Kidney (tissue), 14 donors: ENCODE data around the gene ZBTB16. TPM values are rescaled to one million over a fixed set of nuclear protein-coding genes. Genes with fewer than 3 reads are reported as not detected.
A peak's percentile ranks its signal among the peaks of the same experiment; 100 is the strongest.

Source experiments
- DNase-seq, 5 donors: peaks; one replicate each; pipeline ENCODE4 v3.0.0-alpha.2; 2013 to 2020
- FAIRE-seq: peaks from 2 replicates; lab custom pipeline; 2012; peaks lifted over from hg19 to GRCh38; lab: Jason Lieb, UNC
- H3K27ac ChIP-seq, 2 donors: one replicate each; pipeline ENCODE4 v1.7.0; 2013; ENCODE audit warnings: low read depth in 2 of 2, low read length in 2 of 2, inconsistent platforms in 1 of 2
- H3K27me3 ChIP-seq: one replicate; pipeline ENCODE4 v1.7.1; 2013; ENCODE audit warnings: low read length, inconsistent platforms; ENCODE audit not compliant: control insufficient read depth, insufficient read depth
- H3K36me3 ChIP-seq, 3 donors: one replicate each; pipeline versions ENCODE4 v1.7.0 to v1.7.1; 2013; ENCODE audit warnings: low read length in 3 of 3, control low read depth in 1 of 3, inconsistent platforms in 1 of 3; ENCODE audit not compliant: insufficient read depth in 3 of 3, control insufficient read depth in 2 of 3
- H3K4me1 ChIP-seq, 3 donors: one replicate each; pipeline versions ENCODE4 v1.7.0 to v1.7.1; 2013; ENCODE audit warnings: low read length in 3 of 3, inconsistent platforms in 1 of 3, low read depth in 1 of 3; ENCODE audit not compliant: control insufficient read depth in 2 of 3, insufficient read depth in 2 of 3
- H3K4me3 ChIP-seq, 3 donors: one replicate each; pipeline versions ENCODE4 v1.7.0 to v1.8.1; 2013; ENCODE audit warnings: low read length in 3 of 3, control low read depth in 1 of 3, inconsistent platforms in 1 of 3
- H3K9ac ChIP-seq, 3 donors: one replicate each; pipeline versions ENCODE4 v1.7.0 to v1.7.1; 2013; ENCODE audit warnings: low read length in 3 of 3, control low read depth in 1 of 3, inconsistent platforms in 1 of 3
- H3K9me3 ChIP-seq, 3 donors: one replicate each; pipeline versions ENCODE4 v1.7.0 to v1.7.1; 2013; ENCODE audit warnings: low read length in 3 of 3, control low read depth in 1 of 3, inconsistent platforms in 1 of 3; ENCODE audit not compliant: control insufficient read depth in 2 of 3, insufficient read depth in 1 of 3
- CTCF ChIP-seq: IDR thresholded peaks from 3 replicates; pipeline ENCODE4 v1.5.1; 2012; ENCODE audit warnings: mild to moderate bottlenecking, moderate library complexity, borderline replicate concordance; ENCODE audit not compliant: insufficient read depth; ENCODE audit errors: extremely low read depth
- intact Hi-C: fragments of 100-400 bp; cut with DNase I; formaldehyde crosslinking; loops from one replicate; pipeline ENCODE4 v1.11.1; 2022
- polyA plus RNA-seq: library from polyadenylated mRNA; stranded (reverse); fragments of 350-450 nt; fragmentation: Illumina TruSeq; extraction: RNeasy Lipid Tissue Mini Kit (QIAGEN cat#74804); gene quantifications from one replicate; pipeline ENCODE4 v1.2.3, GENCODE V29; 2014; ENCODE audit warnings: low read depth, low replicate concordance; ENCODE audit not compliant: insufficient read depth
- total RNA-seq: library from RNA; stranded (reverse); fragmentation: NEBNext Ultra II Directional; extraction: Animal tissue kit (Norgen Biotek cat#: 25700); gene quantifications from one replicate; pipeline ENCODE4 v1.2.1, GENCODE V29; 2021
- donor health status: control.
- donor health status: control.
- donor health status: control.
- donor health status: control.
- donor health status: control.
- donor health status: DM: yes; HTN: yes; CAD: no.
- donor health status: Normal renal cell carcinoma (clear cell type).

ZBTB16 gene
- total and polyA plus RNA-seq, 2 donors from 2014 or later = 2.5 to 126 TPM

DNA sequence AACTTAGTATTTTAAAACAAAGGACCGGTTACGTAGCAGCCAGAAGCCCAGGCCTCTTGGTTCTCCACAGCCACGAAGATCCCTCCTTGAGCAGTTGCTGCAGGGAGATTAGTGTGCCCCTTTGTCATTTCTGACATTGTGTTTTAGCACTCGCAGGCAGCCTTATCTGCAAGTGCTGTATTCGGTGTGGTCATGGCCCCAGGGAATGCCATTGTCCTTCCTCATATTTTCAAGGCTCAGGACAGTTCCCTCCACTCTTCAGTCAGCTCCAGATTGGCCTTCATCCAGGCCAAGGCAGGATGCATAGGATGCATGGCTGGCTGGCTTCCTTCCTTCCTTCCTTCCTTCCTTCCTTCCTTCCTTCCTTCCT, 88.5 kb downstream of the ZBTB16 start:
- no peak overlapping the region for H3K9ac ChIP-seq
- no peaks in the 10 kb centered on the region for H3K27me3 ChIP-seq
- no peak overlapping the region for H3K4me3 ChIP-seq
- H3K36me3 ChIP-seq = no peaks in the 10 kb centered on the region
- DNase-seq = no peak
- no peak for TF ChIP-seq CTCF
- H3K4me1 ChIP-seq = peaks cover 4 to 35% (median 33%) of the 10 kb centered on the region in 3 donors
- FAIRE-seq = no peak
- intact Hi-C loops = no loop called here
- H3K27ac ChIP-seq = peak overlapping the region; percentile 3 to 63
- H3K9me3 ChIP-seq = no peaks in the 10 kb centered on the region

DNA sequence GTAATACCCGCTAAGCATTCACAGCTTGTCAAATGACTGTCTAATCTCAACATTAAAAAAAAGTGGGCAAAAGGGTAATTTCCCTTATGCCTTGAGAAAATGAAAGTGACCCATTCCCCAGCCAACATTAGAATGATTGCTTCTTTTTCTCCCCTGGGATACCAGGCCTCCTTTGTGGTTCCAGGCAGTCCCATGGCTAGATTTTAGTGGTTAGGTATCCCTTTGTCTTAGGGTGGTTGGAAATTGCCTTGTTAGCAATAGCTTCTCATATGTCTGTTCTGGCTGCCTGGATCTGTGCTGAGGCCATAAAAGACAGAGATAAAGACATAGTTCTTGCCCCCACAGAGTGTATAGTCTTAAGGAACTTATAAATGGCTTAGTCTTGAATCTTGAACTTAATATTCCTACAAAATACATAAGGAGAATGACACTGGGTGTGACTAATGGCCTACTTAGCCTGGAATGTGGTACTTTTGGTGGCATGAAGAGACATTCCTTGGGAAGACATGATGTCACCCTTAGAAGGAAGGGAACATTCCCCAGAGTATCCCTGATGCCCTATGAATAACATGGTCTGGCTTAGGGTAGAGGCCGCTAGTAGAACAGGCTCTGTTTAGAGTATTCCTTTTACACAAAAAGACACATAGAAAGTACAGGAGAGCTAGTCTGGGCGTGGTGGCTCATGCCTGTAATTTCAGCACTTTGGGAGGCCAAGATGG, 90.3 kb downstream of the ZBTB16 start:
- FAIRE-seq (no peak), DNase-seq (no peak)
- TF ChIP-seq CTCF = no peak
- no peaks in the 10 kb centered on the region for H3K27me3 ChIP-seq
- H3K4me1 ChIP-seq = peaks cover 0 to 38% (median 27%) of the 10 kb centered on the region in 3 donors
- no peak overlapping the region for H3K4me3 ChIP-seq
- H3K36me3 ChIP-seq = no peaks in the 10 kb centered on the region
- H3K9ac ChIP-seq = no peak overlapping the region
- H3K9me3 ChIP-seq = no peaks in the 10 kb centered on the region
- H3K27ac ChIP-seq = no peak overlapping the region
- intact Hi-C loops = no loop called here

DNA sequence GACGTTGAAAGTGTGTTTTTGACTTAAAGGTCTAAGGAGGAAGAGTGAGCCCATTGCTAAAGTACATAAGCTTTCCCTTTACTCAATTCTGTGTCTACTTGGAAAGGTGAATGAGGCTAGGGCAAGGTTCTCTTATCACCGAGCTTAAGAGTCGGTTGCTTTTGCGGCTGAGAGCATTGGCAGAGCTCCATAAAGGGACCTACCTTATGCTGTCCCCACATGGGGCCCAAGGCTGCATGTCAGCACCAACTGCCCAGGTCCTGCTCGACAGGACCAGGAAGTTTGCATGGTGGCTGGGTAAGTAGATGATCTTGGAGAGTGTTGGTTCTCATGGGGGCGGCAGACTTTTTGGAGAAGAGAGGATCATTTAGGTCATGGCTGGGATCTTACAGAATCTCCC, 91.2 kb downstream of the ZBTB16 start:
- no peaks in the 10 kb centered on the region for H3K36me3 ChIP-seq
- H3K4me3 ChIP-seq = no peak overlapping the region
- H3K27ac ChIP-seq = no peak overlapping the region
- DNase-seq (no peak), FAIRE-seq (no peak)
- no peaks in the 10 kb centered on the region for H3K9me3 ChIP-seq
- TF ChIP-seq CTCF = no peak
- no peak overlapping the region for H3K9ac ChIP-seq
- intact Hi-C loops = no loop called here
- no peaks in the 10 kb centered on the region for H3K27me3 ChIP-seq
- peaks cover 0 to 39% (median 32%) of the 10 kb centered on the region in 3 donors for H3K4me1 ChIP-seq
